DMS153 treated with DMSO at 0.1 percent for 48 hours (cell line): ENCODE measurements around the gene BNIP5.

Experiments used
- DNase-seq: peaks from one replicate; lab custom pipeline; 2025; ENCODE audit not compliant: unreplicated experiment; lab: John Stamatoyannopoulos, UW

BNIP5 gene

DNA sequence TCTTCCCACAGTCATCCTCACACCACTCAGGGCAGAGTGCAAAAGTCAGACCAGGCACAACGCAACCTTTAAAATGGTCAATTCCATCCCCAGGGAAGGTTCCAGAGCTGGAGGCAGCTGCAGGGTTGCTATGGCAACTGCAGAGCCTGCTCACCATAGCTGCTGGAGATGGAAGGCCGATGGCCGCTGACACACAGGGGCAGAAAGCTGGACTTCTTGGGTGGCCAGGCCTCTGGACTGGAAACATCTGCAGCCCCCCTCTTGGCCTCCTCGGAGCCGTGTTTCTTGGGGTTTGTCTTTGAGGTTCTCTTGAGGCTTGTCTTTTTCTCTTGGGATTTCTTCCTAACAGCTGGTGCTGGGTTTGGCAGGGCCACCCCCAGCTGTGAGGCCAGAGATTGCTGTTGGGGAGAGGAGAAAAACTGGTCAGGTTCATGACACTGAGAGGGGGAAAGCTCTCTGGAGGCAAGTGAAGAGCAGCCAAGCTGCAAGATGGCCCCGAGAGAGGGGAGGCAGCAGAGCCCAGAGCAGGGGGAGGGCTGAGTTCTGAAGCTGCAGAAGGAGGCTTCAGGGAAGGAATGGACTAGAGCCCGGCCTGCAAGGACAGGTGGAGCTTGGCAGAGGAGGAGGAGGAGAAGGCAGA, 10.2 kb downstream of the BNIP5 start:
- no peak for DNase-seq

DNA sequence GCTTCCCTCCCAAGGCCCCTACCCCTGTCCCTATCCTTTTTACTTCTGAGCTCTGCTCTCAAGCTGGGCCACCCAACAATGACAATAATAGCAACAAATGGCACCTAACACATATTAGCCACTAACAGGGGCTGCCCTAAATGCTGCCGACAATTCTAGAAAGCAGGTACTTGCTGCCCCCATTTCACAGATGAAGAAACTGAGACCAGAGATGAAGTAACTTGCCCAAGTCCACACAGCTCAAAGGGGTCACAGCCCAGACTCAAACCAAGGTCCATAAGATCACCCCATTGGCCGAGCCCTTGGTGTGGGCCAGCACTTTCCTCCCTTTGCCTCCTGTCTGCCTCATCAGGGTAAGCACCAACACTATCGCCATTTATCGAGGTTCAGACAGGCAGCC, 12.0 kb downstream of the BNIP5 start:
- DNase-seq, result no peak

DNA sequence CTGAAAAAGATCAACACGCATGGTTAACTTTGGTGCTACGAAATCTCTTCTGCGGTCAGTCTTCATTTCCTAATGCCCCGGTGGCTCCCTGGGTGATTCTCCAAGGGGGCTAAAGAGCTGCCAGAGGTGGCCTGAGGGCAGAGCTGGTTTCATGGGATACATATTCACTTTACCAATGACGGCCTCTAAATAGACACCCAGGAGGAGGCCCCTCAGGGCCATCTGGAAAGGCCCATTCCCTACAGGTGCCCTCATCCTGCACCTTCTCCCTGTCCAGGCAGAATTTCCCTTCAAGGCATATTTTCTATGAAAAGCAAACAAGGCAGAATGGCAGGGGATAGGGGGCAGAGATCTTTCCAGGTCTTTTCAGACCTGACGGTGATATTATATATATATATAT, 12.5 kb downstream of the BNIP5 start:
- DNase-seq, result no peak

DNA sequence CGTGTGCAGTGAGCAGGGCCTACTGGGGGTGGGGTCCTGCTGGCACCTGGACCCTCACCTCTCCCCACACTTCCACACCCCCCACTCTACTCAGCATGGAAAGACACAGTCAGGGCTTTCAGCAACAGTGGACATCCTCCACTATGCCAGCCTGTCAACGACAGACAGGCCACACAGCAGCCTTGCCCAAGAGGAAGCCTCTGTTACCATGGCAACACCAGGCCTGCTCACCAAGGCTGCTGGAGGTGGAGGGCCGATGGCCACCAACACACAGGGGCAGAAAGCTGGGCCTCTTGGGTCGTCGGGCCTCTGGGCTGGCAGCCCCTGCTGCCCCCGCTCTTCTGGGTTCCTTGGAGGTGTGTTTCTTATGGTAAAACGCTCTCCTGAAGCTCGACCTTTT, 13.6 kb downstream of the BNIP5 start:
- no peak for DNase-seq

DNA sequence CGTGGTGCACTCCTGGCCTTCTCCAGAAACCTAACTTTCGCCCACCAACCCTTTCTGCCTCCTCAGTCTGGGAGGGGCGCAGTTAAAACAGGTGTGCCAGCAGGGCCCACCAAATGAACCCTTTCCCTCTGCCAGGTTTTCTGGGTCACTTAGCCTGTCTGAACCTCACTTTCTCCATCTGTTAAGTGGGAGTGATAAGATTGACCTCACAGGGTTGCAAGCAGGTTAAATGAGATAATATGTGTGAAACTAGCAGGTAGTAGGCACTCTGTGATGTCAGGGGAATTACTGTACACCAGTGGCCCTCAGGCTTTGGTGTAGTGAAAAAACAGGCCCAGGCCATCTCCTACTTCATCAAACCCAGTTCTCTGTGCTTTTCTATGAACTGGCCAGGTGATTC, 14.1 kb downstream of the BNIP5 start:
- DNase-seq, result no peak

DNA sequence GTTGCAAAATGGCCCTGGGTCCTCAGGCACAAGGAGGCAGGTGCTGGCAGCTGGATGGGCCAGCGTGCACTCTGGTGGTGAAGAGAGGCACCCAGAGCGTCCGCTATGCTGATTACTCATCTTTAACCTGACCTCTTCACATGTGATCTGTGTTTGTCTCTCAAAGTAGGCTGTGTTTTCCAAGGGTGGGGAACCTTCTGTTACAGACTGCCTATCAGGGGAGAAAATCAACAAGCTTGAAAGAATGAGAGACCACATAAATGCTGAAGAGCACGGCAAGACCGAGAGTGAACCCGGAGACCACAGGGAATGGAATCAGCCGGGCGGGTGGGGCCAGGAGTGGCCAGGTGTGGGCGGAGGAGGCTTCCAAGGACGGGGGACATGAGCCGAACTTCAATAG, 16.2 kb downstream of the BNIP5 start:
- peak; percentile 27 for DNase-seq

DNA sequence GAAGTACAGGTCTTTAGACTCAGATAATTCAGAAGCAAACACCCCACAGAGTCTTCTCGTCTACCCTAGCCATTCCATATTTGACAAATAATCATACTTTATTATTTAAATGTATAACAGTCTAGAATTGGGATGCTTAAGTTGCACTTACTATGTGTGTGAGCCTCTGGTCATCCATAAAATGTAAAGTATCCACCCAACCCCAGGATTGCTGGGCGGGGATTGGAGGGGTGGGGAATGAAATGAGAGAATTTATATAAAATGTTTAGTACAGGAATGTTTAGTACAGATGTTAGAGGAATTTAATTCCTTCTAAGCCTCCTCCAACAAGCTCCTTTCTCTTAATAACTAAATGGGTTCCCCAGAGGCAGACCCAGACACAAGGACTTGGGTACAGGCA, 16.9 kb downstream of the BNIP5 start:
- DNase-seq, result no peak

DNA sequence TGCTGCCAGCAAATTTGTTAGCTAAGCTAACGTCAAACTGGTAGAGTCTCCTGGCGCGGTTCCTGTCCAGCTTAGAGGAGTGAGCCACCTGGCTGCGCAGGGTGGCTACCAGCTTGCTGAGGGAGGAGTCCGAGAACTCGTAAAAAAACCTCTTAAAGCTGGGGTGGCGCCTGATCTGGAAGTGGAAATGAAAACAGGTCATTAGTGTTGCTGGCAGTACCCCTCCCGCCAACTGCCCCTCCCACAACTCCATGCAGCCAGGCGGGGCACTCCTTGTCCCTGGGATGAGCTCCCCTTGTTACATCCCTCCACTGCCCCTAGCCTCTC, 17.3 kb downstream of the BNIP5 start:
- peak; percentile 61 for DNase-seq

DNA sequence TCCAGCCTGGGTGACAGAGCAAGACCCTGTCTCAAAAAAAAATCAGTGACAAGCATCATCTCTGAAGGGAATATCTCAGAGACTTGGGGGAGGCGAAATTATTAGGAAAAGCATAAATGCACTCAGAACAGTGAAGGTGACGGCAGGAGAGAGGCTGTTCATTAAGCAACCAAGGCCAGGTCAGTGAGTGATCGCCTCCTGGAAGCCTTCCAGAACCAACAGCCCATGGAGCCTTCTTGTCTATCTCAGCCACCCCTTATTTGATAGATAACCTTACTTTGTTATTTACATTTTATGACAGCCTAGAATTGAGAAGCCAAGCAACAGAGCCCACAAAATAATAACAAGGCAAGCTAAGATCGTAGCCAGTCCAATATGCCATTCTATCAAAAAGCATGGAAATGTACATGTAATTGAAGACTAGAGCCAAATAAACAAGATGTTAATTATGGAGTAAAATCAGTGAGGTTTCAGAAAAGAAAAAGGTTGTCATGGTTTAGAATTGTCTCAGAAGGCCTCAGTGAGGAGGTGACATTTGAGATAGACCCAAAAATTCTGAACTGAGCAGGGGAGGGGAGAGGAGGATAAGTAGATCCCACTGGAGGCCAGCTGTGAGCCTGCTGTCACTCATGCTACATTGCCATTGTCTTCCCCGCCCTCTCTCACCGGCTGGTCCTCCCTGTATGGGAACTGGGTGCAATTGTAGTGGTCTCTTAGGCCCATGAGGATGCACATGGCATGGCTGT, 17.8 kb downstream of the BNIP5 start:
- DNase-seq, result no peak

DNA sequence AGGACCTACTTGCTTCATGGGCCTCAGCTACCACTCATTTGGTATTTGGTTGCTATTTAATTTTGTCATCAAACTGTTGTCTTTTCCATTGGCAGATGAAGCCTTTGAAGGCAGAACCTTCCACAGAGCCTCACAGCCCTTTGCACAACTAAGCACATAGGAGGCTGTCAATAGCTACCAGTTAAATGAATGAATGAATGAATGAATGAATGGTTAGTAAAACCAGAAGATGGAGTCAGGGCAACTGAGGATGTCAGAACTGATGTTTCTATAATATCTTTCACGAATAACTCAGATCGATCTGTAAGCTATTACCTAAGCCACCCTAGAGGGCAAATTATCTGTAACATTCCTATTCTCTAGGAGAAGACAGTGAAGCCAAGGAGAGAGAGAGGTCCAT, 19.1 kb downstream of the BNIP5 start:
- no peak for DNase-seq

DNA sequence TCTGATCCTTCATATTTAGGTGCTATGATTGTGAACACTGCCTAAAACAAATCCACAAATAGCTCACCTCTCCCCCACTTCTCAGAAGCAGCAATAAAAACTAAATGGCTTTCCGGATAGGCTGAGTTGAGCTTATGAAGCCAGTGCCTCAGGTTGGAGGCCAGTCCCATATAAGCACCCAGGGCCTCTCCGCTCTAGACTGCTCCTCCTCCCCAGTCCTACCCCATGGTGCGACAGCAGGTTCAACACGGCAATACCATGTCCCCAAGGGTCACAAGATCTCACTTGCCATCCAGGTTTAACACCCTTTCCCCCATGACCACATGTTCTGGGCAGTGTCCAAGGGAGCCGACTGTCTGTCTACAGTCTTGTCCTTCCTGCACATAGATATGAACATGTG, 20.8 kb downstream of the BNIP5 start:
- DNase-seq, result no peak

DNA sequence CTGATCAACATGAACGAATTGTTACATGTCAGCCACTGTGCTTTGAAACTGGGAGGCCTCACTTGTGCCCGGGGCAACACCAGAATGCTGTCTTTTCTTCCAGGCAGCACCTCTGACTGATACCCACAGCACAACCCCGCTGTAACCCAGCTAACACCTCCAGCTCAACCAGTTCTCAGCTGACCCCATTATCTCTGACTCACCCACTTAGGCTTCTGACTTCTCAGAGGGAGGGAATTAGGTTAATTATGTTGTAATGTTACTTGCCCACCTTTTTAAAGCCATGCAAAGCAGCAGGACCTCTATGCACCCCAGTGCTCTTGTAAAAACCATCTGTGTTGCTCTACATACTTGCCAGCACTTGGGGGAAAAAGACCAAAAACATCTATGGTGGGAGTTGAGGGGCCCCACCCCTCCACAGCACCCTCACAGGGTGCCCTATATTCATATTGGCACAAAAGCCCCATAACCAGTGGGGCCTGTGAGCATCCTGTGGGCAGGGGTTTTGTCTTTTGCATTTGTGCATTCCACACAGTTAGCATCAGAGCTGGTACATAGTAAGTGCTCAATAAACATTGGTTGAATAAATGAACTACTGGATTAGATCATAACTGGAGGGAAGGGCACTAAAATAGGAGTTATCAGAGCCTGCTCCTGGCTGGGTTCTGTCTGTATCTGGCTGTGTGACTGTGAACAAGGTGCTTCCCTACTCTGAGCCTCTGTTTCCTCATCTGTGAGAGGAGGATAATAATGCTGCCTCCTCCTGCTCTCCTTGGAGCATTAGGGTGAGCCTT, 22.3 kb downstream of the BNIP5 start:
- DNase-seq, result no peak

DNA sequence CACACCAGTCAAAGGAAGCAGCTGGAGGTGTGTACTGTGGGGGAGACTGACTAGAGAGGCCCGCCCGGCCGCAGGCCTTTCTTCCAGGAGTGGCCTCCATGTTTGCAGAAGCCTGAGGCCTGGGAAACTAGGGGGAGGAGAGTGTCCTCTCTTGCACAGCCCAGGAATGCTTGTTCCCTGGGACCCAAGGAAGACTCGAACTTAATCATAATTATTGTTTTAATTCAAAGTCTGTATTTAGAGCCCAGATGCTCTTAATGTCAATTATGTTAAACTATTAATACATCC, 23.1 kb downstream of the BNIP5 start:
- no peak for DNase-seq

DNA sequence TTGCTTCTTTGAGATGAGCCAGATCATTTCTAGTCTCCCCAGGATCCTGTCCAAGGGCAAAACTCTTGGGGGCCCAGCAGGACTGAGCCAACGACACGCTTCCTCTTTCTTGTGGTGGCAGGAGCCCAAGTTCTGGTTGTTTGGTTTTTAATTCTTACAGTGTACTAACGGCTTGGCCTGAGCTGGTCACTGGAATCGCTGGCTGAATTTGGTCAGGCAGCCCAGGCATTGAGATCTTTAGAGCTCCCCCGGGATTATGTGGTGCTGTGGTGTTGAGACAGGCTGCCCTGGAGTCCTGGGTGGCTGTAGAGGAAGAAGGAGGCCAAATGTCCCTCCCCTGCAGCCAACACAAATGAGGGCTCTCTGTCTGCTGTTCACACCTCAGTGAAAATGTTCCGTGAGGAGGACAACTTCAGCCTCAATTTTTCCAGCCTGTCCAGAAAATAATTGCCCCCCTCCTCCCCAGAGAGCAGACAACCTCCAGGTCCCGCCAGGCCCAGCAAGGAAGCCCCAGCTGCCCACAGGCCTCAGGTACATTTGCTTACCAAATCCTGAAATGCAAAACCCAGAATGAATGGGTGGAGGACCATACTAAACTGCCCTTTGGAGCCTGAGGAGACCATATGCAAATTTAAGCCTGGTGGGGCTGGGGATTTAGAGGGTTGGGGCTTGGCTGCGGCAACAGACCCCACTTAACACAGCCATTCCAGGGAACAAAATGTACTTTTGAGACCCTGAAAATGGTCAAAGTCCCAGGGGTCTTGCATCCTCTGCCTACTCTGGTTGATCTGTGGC, 23.6 kb downstream of the BNIP5 start:
- DNase-seq, result no peak

DNA sequence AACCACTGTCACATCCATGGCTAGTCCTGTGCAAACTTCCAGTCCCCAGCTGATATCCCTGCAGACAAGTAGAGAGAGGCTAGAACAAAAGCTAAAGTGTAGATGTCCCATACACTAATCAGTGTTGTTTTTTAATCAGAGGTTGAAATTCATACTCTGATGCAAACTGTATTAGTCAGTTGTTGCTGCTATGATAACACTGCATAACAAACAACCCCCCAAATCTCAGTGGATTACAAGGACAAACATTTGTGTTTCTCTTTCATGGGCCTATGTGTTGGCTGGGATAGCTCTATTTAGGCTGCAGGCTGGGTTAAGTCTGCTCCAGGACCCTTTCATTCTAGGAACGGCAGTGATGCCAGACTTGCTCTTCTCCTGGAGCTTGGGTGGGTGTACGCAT, 26.8 kb downstream of the BNIP5 start:
- DNase-seq, result no peak

DNA sequence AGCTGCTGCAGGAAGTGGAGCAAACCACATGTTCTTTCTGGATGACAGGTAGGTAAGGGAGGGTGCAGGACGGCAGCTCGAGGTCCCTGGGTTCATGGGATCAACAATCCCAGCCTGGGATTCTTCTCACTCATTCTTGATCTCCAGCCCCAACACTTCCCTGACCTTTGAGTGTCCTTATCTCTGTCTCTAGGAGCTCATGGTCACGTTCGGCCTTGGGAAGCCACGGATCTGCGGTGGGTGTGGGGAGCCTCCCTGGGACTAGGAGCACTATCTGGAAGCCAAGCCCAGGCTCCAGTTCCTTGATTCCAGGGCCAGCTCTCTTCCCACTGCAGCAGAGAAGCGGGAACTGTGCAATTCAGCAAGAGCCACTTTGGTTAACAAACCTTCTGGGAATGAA, 27.5 kb downstream of the BNIP5 start:
- DNase-seq, result no peak

DNA sequence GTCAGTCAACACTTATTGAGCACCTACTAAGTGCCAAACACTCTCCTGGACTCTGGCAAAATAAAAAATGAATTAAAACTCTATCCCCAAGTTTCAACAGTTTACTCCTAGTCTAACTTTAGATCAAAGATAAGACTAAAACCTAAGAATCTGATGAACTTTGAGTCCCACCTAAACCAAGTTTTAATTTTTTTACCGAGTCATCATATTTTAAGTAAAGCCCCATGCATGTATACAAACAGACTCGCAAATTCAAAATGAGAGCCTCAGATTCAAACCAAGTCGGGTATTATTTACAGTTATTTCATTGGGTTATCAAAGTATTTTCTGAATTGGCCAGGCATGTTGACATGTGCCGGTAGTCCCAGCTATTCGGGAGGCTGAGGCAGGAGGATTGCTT, 28.2 kb downstream of the BNIP5 start:
- DNase-seq, result no peak

DNA sequence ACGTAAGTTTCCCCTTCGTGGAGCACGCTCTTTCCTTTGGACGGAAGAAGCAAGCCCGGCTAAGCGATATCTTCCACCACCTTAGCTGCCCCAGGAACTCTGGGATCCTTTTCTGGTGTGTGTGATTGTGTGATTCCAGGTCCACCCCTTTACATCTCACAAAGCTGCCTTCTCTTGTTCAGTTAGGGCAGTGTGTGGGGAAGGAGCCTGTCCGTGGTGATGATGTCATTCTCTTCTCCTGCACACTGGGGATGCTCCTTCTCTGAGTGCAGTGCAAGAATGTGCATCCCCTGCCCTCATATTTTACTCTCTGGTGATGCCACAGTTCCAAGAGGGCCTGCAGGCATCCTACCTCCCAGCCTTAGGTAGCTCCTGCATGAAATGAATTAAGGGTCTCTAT, 30.3 kb downstream of the BNIP5 start:
- DNase-seq, result no peak

DNA sequence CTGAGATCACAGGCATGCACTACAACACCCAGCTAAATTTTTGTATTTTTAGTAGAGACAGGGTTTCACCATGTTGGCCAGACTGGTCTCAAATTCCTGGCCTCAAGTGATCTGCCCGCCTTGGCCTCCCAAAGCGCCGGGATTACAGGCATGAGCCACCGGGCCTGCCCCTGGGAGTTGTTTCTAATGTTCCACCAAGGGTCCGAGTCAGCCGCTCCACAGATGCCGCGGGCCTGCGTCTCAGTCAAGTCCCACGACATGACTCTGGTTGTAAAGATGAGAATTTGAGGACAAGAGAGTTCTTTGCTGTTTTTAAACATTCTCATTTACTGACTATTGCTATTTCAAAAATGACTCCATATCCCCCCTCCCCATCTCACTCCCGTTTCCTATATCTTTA, 30.8 kb downstream of the BNIP5 start:
- no peak for DNase-seq

DNA sequence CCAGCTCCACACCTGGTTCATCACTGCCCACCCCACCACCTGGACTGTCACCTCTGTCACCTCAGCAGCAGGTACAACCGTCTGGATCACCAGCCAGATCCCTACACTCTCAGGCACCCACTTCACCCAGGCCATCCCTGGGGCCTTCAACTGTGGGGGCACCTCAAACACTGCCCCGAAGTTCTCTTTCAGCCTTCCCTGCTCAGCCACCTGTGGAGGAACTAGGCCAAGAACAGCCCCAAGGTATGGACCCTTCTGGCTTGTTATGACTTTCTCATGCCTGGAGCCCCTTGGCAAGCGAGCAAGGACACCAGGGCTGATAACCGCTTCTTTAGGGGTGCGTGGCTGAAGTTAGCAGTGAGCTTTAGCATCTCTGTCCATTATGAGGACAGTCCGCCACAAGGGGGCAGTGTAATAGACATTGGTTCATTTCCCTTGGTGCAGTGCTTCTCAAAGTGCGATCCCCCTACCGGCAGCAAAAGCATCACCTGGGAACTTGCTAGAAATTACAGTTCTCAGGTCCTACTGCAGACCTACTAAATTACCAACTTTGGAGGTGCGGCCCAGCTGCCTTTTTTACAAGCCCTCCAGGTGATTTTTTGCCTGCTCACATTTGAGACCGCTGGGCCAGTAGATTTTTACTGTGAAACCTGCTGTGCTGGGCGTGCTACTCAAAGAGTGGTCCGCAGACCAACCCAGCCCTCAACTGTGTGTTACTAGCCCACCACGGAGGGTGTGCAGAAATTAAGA, 34.3 kb downstream of the BNIP5 start:
- peak; percentile 34 for DNase-seq

DNA sequence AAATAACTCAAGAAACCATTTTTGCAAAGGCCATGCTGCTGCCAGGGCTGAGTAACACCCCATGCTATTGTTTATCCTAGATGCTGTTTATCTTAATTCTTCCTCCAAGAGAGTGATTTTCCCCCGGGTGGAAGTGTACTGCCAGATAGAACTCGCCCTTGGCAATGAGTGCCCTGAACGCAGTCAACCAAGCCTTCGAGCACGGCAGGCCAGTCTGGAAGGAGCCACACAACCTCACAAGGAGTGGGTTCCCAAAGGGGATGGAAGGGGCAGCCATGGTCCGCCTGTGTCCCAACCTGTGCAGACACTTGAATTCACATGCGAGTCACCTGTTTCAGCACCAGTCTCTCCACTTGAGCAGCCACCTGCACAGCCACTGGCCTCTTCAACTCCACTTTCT, 34.9 kb downstream of the BNIP5 start:
- DNase-seq, result no peak
